ENCODE results near the gene ADIPOR1.

DNA sequence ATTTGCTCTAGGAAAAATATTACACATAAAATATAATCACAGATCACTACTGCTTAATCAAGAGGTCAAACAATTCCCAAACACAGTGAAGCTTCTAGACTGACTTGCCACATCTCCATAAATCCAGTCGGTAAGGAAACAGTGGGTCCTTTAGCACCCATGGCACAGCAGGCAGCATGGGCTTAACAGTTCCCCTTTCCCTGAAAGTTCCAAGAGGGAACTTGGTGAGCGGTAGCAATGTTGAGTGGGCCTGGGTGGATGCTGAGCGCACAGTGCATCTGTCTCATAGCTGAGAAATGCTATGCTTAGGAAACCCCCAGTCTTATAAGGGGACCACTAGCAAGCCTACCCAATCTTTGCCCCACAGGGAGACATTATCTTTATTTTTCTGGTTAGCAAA lies 16.7 kb upstream of the ADIPOR1 start:
- no peak for TF ChIP-seq CTCF (IDR thresholded peaks at IDR 0.05)
- TF ChIP-seq POLR2A (IDR thresholded peaks at IDR 0.05): no peak
- TF ChIP-seq EP300 (IDR thresholded peaks at IDR 0.05): no peak

Measured in ovary (tissue), 3 donors.